Stimulated activated CD4-positive, alpha-beta T cell treated with anti-CD3 and anti-CD28 coated beads, TNF-alpha, amount 100 ng/mL, for 4 hours (primary cell): Measurements from ENCODE around the gene TXNIP.
"Not testable (repeated sequence)": the region's sequence is repeated elsewhere in the genome, so short reads cannot be mapped to it uniquely, and the experiment has no call there.

Experiments
- DNase-seq, 3 experiments: peaks; one replicate each; pipeline ENCODE4 v3.0.0-alpha.2; 2020; ENCODE audit warnings: low read depth in 3 of 3

Gene TXNIP

DNA sequence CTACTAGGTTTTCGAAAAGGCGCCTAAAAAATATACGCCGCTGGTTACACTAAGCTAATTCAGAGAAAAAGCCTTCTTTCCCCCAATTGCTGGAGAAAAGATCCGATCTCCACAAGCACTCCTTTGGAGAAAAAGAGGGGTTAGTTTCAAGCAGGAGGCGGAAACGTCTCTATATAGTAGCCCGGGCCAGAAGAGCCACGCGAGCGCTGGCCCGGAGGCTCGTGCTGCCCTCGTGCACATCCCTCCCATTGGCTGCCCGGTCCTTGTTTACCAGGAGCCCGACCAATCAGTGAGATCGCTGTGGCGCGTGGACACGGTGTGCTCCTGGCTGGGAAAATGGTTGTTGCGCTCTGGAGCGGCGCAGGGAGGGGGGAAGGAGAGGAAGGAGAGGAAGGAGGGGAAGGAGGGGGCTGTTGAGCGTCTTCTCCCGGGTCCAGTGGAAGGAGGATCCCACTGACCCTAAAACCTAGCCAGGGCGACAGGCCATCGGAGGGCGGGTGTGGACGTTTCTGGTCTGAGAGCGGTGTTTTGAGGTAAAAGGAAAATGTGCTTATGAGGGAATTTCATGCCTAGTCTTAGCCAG, at the start of gene TXNIP:
TSS of gene TXNIP (minus strand) at position 147 of the 583 bp plus-strand sequence. CDS start 313 bp downstream, outside the sequence.
- DNase-seq, result peak; percentile 73 to 83 (median 74)

DNA sequence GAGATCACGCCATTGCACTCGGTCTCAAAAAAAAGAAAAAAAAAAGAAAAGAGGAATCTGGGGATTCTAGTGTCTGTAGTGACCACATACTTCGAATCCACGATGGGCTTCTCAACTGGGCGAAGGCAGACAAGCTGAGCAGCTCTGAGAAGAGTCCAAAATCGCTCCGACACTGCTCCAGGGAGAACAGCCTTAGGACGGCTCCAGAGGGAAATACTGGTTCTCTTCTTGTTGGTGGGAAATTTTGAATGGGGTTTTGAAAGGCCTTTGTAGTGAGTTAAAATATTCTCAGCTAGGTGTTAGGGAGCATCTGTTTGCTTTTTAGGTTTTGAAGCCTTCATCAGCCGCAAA, 43.4 kb upstream of the TXNIP start:
- DNase-seq, result no peak

DNA sequence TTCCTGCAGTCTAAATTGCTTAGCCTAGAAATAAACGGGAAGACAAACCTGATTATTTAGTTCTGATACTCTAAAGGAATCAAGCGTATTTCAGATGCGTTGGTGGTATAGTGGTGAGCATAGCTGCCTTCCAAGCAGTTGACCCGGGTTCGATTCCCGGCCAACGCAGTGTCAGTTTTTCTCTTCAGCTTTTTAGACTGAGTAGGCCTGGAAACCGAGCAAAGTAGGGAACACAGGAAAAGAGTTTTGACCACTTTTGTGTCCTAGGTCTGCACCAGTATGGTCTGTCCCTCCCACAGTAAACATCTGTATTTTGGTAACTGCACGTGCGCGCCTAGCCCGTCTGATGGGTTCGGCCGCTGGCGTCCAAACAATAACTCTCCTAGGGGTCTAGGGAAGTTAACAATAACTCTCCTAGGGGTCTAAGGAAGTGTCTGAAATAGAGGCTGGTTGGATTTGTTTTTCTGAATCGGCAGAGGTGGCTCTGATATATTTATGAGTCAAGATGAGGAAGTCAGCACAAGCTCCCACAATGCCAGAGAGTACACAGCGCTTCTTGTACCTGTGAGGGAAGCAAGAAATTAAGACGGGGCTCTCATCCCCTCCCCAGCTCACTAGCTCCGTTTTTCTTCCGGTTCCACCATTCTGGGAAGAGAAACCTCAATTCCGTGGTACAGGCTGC, 40.7 kb upstream of the TXNIP start:
- DNase-seq, result peak; percentile 61 to 70 (median 63)

- DNase-seq, result no peak
Measured at GRCh38 chr1:146036241-146036964, 40.0 kb upstream of the TXNIP start.

DNA sequence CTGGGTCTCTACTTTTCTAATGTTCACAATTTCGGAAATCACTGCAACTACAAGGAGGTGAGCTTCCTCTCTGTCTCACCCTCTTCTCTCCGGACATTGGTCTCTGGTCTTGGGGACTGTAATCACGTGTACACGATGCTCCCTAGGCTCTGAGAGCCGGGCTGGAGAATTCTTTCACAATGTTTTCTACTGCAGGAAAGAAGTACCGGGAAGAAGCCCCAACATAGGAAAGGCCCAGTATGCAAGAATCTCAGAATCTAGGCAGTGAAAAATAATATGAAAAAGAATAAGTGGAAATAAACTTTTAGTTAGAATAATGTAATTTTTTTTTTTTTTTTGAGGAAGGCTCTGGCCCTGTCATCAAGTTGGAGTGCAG, 38.7 kb upstream of the TXNIP start:
- no peak for DNase-seq

DNA sequence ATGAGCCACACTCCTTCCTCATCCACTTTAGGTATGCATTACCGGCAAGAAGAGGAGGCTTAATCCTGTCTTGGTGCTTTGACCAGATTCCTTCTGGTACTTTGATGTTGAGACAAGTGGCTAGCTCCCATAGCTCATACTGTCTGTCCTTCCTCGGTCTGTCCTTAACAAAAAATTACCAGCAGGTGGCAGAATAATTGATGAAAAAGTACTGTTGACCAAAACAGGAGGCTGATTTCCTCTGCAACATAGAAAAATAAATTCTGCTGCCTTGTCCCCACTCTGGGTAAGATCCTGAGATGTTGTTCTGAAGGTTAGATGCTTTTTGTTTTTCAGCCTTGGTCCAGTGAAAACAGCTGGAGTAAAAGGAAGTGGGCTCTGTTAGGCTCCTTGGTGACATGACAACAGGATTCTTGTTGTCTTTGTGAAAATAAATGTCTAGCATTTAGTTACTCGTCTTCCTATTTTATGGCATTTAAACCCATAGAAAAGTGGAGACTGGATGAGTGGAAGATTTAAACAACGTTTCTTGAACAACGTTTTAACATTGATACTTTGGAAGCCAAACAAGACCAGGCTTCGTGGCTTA, 36.3 kb upstream of the TXNIP start:
- no peak for DNase-seq

DNA sequence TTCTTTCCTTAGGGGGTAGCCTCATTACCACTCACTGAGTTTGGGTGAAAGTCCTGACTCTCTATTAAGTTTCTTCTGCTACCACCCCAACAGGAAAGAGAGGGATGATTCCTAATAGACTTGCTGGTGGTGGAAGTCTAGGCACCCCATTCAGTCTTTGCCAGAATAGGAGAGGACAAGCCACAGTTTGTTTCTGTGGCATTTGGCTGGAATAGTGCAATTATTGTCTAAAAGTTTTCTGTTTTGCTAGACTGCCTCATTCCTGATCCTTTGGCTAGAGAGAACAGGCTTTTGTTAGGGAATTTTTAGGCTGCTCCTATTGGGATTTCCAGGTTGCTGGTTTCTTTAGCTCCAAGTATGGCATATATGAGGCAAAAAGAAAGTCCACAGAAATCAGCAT, 35.1 kb upstream of the TXNIP start:
- DNase-seq, result no peak

GRCh38 chr1:146029117-146029516, 32.7 kb upstream of the TXNIP start:
- no peak for DNase-seq

- DNase-seq, result not testable (repeated sequence)
Measured at GRCh38 chr1:146026650-146027049, 30.3 kb upstream of the TXNIP start.

DNA sequence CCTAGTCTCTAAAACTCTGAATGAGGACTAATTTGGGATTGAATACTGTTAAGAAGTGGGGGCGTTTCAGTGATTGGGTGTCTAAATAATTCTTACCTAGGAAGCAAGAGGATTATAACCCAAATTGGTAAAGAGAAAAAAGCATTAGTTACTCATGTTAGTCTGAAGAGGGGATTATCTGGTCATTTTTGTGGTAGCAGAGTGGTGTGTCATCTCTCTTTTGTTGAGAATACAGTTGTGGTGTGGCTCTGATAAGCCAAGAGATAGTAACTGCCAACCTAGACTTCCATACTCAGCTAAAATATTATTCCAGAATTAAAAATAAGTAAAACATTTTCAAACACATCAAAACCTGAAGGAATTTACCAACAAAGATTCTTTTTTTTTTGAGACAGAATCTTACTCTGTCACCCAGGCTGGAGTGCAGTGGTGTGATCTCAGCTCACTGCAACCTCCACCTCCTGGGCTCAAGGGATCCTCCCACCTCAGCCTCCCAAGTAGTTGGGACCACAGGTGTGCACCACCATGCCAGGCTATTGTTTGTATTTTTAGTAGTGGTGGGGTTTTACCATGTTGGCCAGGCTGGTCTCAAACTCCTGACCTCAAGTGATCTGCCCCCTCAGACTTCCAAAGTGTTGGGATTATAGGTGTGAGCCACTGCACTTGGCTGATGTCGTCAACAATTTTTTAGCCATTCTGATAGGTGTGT, 29.6 kb upstream of the TXNIP start:
- DNase-seq, result not testable (repeated sequence)

DNA sequence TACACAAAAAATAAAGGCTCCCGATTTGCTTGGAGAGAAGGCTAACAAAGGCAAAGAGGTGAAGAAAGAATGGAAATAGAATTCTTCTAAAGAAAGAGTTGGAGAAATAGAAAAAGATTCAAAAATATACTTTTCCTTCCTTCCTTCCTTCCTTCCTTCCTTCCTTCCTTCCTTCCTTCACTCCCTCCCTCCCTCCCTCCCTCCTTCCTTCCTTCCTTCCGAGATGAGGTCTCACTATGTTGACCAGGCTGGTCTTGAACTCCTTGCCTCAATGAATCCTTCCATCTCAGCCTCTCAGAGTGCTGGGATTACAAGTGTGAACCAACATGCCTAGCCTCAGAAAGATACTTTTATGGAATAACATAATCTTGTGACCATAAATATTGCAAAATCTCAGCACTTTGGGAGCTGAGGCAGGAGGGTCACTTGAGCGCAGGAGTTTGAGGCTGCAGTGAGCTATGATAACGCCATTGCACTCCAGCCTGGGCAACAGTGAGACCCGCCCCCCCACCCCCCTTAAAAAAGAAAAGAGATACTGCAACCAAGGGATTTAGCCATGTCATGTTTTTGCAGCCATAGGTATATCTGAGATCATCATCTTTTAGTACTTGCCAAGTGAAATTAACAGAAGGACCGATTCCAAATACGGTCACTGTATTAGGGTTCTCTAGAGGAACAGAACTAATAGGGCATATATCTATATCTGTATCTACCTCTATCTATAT, 26.2 kb upstream of the TXNIP start:
- DNase-seq, result no peak

- no peak for DNase-seq
Measured at GRCh38 chr1:146021622-146022402, 25.4 kb upstream of the TXNIP start, which contains the start of gene HJV. Gene HJV, minus strand, starts transcription at chr1:146021735. Its CDS starts 1,504 bp downstream, at chr1:146020231.

DNA sequence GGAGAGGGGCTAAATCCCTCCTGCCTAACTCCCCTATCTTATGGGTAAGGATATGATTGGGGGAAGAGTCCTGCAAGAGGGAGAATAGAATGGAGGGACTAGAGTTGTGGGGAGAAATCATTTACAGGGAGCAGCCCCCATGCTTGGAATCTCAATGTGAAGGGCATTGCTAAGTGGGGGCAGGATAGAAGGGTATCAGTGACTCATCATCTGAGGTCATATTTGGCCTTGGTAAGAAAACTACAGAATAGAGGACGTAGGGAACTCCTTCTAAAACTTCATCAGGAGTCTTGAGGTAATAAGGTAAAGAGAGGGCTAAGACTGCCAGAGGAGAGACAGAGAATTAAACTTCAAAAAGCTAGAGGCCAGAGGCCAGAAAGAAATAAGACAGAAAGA, 24.7 kb upstream of the TXNIP start:
- DNase-seq, result no peak

DNA sequence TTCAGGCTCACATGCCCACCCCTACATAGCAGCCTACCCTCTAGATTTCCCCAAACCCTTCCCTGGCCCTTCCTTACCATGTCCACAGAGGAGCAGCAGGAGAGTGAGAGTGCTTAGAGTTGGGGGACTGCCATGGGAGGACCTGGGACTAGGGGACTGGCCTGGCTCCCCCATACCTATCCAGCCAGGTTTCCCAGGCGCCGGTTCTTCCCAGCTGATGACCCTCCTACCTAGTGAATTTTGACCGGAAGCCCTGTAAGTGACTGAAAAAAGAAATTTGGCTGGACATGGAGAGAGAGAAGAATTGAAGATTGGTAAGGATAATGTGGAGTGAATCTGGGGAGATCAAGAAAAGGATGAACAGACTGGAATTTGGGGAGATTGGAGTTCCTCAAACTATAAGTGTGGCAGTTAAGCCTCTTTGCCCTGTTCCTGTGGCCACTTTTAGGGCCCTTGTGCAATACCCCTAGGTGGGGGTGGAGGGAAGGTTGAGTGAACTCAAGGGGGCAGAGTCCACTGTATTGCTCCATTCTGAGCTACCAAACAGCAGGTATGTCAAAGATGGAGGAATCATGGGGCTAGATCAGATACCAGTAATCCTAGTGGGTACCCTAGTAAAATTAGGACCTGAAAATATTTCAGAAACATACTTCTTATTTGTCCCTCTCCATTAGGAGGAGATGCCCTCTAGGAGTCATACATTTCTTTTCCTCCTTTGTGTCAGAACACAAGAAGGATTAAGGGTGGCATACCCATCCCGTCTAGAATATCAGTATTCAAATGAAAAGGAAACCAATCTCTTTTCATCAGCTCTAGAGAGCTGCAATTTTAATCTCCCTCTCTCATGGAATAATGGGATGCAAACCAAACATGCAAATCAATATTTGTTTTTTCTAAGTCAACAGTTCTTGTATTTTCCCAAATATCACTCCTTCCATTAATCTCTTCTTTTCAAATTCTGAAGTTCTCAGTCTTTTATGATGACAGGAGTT, 24.0 kb upstream of the TXNIP start:
- no peak for DNase-seq

- DNase-seq, result no peak
Measured at GRCh38 chr1:146019231-146020057, 23.1 kb upstream of the TXNIP start.

DNA sequence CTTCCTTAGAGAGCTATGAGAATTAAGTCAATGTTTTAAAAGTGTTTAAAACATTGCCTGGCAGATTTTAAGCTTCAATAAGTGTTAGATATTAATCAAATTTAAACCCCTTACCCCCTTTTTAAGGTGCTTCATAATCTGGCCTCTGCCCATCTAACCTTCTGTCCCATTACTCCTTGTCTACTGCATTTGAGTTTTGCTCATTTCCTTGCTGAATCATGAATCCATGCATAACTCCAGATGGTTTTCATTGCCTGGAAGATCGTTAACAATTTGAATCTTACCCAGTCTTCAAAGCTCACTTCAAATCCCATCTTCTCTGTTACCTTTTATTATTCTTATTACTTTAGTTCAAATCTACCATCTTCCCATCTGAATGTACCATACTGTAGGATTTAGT, 20.5 kb upstream of the TXNIP start:
- no peak for DNase-seq

- no peak for DNase-seq
Measured at GRCh38 chr1:146013559-146013922, 17.2 kb upstream of the TXNIP start.
